Cortex of kidney (tissue), 1 donor: Measurements from ENCODE around the gene PLEKHA5.
"Not testable (repeated sequence)": the region's sequence is repeated elsewhere in the genome, so short reads cannot be mapped to it uniquely, and the experiment has no call there.

Source experiments
- DNase-seq: peaks from one replicate; lab custom pipeline; 2025; lab: John Stamatoyannopoulos, UW

The PLEKHA5 gene

DNA sequence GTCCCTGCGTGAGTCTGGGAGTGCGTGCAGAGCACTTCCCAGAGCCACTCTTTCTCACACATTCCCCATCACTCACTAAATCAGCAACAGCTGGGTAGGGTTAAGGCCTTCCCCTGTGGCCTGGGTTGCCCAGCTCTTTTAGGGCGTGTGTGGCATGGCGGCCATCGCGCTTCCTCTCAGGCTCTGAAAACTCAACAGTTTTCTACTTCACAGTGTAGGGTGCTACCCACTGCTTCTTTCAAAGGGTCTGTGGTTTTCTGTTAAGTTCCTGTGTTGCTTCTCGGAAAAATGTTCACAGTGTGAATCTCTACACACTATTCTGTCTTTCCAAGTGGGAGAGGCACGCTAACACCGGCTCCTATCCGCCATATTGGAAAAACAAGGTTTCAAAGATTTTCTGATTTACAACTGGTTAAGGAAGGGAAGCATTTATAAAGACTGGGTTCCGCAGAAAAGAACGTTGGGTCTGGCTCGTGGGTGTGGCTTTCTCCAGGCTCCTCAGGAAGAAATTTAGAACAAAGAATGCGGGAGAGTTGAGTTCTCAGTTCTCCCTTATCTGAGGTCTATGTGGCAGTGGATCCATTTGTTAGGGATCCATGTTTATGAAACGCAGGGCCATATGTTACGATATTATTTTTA, 274.8 kb downstream of the PLEKHA5 start:
- DNase-seq = no peak

DNA sequence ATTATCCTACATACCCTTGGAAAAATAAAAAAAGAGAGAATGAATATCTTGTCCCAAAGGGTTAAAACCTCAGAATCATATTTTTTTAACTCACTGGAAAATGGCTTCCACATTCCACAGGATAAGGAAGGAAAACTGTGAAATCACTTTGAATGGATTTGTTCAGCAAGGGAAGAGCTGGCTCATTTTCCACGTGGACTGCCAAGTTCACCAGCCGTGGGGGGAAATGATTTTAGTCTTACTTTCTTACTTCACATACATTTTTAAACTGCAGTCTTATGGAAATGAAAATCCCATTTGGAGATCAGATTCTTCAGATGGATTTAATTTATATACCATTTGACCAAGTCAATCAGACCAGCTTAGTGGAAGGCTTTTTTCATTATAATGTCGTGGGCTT, 279.8 kb downstream of the PLEKHA5 start:
- DNase-seq = no peak

DNA sequence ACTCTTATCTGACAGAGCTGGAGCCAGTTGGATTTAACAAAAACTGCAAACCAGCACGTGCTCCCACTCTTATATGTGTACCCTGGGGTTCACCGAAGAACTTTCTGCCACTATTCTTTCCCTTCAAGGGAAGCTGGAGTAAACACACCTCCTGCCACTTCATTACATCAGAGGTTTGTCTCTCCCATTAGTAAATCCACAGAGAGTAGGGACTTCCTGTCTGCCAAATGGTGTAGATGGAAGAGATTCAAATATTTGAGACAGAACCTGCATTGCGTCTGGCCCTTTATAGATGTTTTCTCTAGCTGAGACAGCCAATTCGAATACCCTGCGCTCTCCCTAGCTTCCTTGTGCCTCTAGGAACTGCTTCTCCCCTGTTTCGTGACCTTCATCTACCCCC, 280.7 kb downstream of the PLEKHA5 start:
- no peak for DNase-seq

DNA sequence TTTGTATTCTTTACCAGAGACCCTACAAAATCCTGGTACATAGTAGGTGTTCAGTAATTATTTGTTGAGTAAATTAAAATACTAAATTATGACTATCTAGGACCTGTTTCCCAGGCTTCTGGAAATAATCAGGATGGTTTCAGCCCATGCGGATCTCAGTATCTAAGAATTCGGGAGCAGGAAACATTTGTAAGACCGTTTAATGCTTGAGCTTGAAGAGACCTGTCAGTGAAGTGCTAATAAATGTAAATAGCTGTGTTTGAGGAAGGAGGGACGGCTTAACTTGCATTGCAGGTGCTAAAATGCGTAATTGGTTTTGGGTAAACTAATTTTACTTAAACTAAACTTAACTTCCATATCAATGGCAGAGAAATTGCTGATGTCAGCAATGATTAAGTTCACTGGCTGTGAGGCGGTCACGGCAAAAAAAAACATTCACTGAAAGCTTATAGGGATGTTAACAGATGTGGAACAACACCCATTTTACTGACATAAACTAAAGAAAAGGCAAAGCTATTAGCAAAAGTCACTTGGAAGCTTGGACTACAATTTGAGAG, 281.2 kb downstream of the PLEKHA5 start:
- no peak for DNase-seq

DNA sequence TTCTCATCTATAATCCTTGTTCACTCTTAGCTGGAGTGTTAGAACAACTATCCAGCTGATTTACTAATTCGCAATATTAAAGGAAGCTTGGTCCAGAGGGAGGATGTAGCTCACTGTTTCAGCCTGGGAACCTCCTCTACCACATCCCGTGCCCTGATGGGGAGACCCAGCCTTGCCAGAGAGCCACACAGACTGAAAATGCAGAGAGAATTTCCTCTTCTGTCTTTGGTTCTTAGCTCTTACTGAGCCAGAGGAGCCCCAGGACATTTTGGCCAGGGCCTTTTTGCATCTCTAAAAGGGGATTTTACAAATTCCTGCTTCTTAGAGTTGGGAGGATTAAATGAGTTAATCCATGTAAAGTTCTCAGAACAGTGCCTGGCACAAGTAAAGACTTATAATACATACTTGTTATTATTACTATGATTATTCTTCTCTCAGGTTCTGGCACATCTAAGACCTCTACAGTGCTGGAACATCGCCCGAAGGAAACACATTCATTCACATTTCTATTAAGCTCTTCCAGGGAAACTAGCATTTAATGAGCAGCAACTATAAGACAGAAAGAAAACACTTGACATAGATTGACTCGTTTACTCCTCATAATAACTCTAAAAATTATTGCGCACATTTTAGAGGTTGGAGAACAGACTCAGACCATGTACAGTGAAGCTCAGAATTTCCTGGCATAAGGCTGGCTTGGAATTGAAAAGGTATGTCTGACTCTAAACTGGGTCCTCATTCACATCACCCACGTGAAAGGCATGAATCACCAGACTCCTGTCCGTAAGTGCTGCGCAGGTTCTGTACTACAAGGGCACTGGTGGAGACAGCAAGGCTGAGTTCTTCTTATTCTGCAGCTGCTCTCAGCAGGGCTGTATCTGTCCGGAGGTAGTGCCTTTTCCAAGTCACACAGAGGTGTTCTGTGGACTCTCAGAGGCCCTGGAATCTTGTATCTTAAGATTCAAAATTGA, 282.0 kb downstream of the PLEKHA5 start:
- DNase-seq = no peak

DNA sequence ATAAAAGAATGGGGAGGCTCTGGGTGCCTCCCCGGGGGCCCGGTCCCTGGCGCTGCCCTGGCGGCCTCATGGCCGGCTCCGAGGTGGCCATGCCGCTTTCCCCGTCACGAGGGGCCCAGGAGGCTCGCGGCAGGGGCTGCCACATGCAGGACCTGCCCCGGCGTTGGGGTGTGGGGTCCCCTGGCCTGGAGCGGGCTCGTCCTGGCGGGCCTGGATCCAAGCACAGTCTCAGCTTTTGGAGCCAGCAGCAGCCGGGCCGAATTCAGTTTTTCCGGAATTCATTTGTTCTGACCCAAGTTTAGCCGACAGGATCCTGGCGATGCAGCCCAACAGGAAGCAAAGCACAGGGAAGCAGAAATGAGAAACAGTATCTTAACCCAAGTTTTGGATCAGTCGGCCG, 283.3 kb downstream of the PLEKHA5 start:
- DNase-seq = no peak

DNA sequence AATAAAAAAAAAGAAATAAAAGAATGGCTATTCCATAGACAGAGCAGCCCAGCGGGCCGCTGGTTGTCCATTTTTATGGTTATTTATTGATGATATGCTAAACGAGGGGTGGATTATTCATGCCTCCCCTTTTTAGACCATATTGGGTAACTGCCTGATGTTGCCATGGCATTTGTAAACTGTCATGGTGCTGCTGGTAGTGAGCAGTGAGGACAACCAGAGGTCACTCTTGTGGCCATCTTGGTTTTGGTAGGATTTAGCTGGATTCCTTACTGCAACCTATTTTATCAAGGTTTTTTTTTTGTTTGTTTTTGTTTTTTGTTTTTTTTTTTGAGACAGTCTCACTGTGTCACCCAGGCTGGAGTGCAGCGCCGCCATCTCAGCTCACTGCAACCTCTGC, 284.0 kb downstream of the PLEKHA5 start:
- DNase-seq = not testable (repeated sequence)

DNA sequence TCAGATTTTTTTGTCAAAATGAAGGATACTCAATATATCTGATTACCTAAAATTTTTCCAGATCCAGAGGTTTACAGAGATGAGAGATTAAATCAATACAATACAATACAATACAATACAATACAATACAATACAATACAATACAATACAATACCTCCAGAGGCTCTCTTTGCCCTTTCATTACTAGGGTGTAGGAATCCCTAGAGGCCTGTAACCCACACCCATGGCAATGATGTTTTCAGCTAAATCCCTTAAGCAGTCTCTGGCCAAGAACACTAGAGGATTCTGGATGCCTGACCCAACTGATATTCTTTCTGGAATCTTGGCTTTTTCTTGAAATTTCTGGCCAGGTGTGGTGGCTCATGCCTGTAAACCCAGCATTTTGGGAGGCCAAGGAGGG, 286.0 kb downstream of the PLEKHA5 start:
- no peak for DNase-seq

DNA sequence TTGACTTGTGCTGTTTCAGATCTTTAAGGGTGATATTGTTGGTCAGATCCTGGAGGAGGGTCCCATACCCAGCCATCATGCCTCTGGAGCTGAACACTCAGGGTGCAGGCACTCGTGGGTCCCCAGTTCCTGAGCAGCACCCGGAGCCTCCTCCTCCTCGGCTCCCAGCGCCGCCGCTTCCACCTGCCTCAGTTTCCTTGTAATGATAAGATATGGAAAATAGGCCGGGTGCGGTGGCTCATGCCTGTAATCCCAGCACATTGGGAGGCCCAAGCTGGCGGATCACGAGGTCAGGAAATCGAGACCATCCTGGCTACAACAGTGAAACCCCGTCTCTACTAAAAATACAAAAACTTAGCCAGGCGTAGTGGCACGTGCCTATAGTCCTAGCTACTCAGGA, 289.6 kb downstream of the PLEKHA5 start:
- DNase-seq = no peak

DNA sequence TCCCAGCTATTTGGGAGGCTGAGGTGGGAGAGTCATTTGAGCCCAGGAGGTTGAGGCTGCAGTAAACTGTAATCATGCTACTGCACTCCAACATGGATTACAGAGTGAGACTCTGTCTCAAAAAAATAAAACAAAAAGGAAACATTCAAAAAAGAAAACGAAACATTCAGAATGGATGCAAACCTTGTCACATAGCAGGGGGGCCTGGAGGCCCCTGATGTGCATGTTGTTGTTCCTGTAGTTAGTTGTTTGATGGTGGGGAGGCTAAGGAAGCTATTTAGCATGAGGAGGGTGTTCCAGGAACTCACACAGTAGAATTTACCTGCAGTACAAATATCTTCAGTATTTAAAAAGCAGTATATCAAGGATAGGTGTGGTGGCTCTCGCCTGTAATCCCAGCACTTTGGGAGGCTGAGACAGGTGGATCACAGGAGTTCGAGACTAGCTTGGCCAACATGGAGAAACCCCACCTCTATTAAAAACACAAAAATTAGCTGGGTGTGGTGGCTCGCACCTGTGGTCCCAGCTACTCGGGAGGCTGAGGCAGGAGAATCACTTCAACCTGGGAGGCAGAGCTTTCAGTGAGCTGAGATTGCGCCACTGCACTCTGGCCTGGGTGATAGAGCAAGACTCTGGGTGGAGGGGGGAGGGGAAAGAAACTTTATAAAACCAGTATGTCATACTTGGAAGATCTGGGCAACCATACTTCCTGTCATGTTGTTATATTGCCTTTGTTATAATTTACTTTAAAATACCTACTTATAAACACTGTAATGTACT, 292.2 kb downstream of the PLEKHA5 start:
- DNase-seq = no peak

DNA sequence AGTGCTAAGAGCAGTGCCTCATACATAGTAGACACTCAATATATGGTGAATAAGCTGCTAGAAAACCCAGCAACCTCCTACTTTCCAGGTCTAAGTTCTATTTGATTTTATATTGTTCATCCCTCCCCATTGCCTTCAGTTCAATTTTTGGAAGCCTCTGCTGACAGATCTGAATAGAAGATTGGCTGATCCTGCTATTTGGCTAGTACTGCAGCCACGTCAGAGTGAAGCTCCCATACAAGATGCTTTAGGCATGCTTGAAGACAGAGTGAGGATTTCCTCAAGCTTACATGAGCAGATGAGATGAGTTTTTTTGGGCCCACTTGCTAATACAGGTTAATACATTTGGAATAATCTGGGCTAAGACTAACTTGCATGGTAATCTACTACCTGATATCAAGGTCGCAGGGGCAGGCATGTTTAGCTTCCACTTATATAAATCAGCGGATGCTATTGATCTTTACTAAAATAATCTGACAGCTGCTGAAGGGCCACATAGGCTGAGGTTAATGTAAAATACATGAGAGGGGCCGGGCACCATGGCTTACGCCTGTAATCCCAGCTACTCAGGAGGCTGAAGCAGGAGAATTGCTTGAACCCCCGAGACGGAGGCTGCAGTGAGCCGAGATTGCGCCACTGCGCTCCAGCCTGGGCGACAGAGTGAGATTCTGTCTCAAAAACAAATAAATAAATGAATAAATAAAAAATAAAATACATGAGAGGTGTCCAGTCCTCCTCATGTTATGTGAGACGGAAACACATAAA, 293.8 kb downstream of the PLEKHA5 start:
- DNase-seq = no peak
